Parathyroid adenoma (tissue), 2 donors: ENCODE measurements around the gene PHF12.
"Not testable (repeated sequence)": the region's sequence is repeated elsewhere in the genome, so short reads cannot be mapped to it uniquely, and the experiment has no call there.

Experiments
- H2AFZ ChIP-seq: fragments of 300-600 bp; sonication (generic); one replicate; pipeline ENCODE4 v1.7.0; 2017; ENCODE audit warnings: antibody characterized with exemption, mild to moderate bottlenecking
- H3K27ac ChIP-seq: fragments of 300-600 bp; sonication (generic); one replicate; pipeline ENCODE4 v1.7.0; 2017
- H3K27me3 ChIP-seq: fragments of 300-600 bp; sonication (generic); one replicate; pipeline ENCODE4 v1.7.0; 2017; ENCODE audit warnings: low read length; ENCODE audit not compliant: control insufficient read depth, insufficient read depth
- H3K36me3 ChIP-seq: fragments of 300-600 bp; sonication (generic); one replicate; pipeline ENCODE4 v1.7.0; 2017; ENCODE audit warnings: low read length; ENCODE audit not compliant: control insufficient read depth, insufficient read depth
- H3K4me1 ChIP-seq: fragments of 300-600 bp; sonication (generic); one replicate; pipeline ENCODE4 v1.7.0; 2017; ENCODE audit warnings: control low read depth
- H3K4me2 ChIP-seq: fragments of 300-600 bp; sonication (generic); one replicate; pipeline ENCODE4 v1.7.0; 2017; ENCODE audit warnings: low read length
- H3K4me3 ChIP-seq: fragments of 300-600 bp; sonication (generic); one replicate; pipeline ENCODE4 v1.7.0; 2017; ENCODE audit warnings: low read depth, low read length
- H3K79me2 ChIP-seq: fragments of 300-600 bp; sonication (generic); one replicate; pipeline ENCODE4 v1.7.0; 2017; ENCODE audit warnings: control low read depth
- H3K9ac ChIP-seq: fragments of 300-600 bp; sonication (generic); one replicate; pipeline ENCODE4 v1.7.0; 2017; ENCODE audit warnings: mild to moderate bottlenecking
- H3K9me3 ChIP-seq: fragments of 300-600 bp; sonication (generic); one replicate; pipeline ENCODE4 v1.7.0; 2017; ENCODE audit warnings: low read length; ENCODE audit not compliant: control insufficient read depth
- CTCF ChIP-seq: fragments of 300-600 bp; sonication (generic); IDR thresholded peaks from one replicate; pipeline ENCODE4 v1.7.0; 2017; ENCODE audit warnings: antibody characterized with exemption, mild to moderate bottlenecking
- donor health status: primary hyperparathyroidism.

The PHF12 gene

GRCh38 chr17:28904800-28905199 lies 46.5 kb downstream of the PHF12 start:
- H3K9me3 ChIP-seq = no peaks in the 10 kb centered on the region
- H3K36me3 ChIP-seq = no peaks in the 10 kb centered on the region
- H3K4me3 ChIP-seq = no peak overlapping the region
- no peak overlapping the region for H2AFZ ChIP-seq
- TF ChIP-seq CTCF = no peak
- H3K4me2 ChIP-seq = no peak overlapping the region
- H3K79me2 ChIP-seq = peaks cover 7% of the 10 kb centered on the region
- H3K27me3 ChIP-seq = no peaks in the 10 kb centered on the region
- H3K4me1 ChIP-seq = peaks cover 2% of the 10 kb centered on the region
- no peak overlapping the region for H3K9ac ChIP-seq
- H3K27ac ChIP-seq = no peak overlapping the region

GRCh38 chr17:28903546-28903841 lies 47.8 kb downstream of the PHF12 start:
- not testable (repeated sequence) for H3K27ac ChIP-seq, H3K4me1 ChIP-seq, H3K9ac ChIP-seq, H3K4me3 ChIP-seq, H2AFZ ChIP-seq, H3K36me3 ChIP-seq, H3K79me2 ChIP-seq, H3K4me2 ChIP-seq, H3K9me3 ChIP-seq, H3K27me3 ChIP-seq

- H3K27me3 ChIP-seq = no peaks in the 10 kb centered on the region
- peak within 1 kb of the TSS; percentile 63 for H3K4me3 ChIP-seq
- peak within 1 kb of the TSS; percentile 21 for H3K9ac ChIP-seq
- H2AFZ ChIP-seq = peak within 1 kb of the TSS; percentile 85
- H3K27ac ChIP-seq = peak within 1 kb of the TSS; percentile 72
- H3K9me3 ChIP-seq = no peaks in the 10 kb centered on the region
- TF ChIP-seq CTCF = peak; percentile 90
- peak within 1 kb of the TSS; percentile 84 for H3K4me2 ChIP-seq
- H3K79me2 ChIP-seq = peaks cover 7% of the 10 kb centered on the region
- H3K4me1 ChIP-seq = peaks cover 2% of the 10 kb centered on the region
- no peaks in the 10 kb centered on the region for H3K36me3 ChIP-seq
Observed at GRCh38 chr17:28902819-28903545, 48.3 kb downstream of the PHF12 start, which contains the start of gene DHRS13. DHRS13 (minus strand) TSS chr17:28903079; CDS start chr17:28902944, 135 bp downstream.

- H3K4me2 ChIP-seq = peak overlapping the region; percentile 84
- peaks cover 4% of the 10 kb centered on the region for H3K4me1 ChIP-seq
- no peaks in the 10 kb centered on the region for H3K36me3 ChIP-seq
- peaks cover 7% of the 10 kb centered on the region for H3K79me2 ChIP-seq
- peak overlapping the region; percentile 85 for H2AFZ ChIP-seq
- H3K27ac ChIP-seq = peak overlapping the region; percentile 72
- TF ChIP-seq CTCF = no peak
- no peaks in the 10 kb centered on the region for H3K27me3 ChIP-seq
- H3K4me3 ChIP-seq = peak overlapping the region; percentile 63
- peak overlapping the region; percentile 21 for H3K9ac ChIP-seq
- no peaks in the 10 kb centered on the region for H3K9me3 ChIP-seq
Observed at GRCh38 chr17:28901866-28902818, 49.2 kb downstream of the PHF12 start.

- Histone ChIP-seq H3K4me2 (no peak overlapping the region), H2AFZ (no peak overlapping the region), H3K9ac (no peak overlapping the region), H3K4me1 (peaks cover 4% of the 10 kb centered on the region), H3K36me3 (no peaks in the 10 kb centered on the region), H3K27me3 (no peaks in the 10 kb centered on the region), H3K9me3 (no peaks in the 10 kb centered on the region), H3K79me2 (peaks cover 7% of the 10 kb centered on the region), H3K27ac (no peak overlapping the region), H3K4me3 (no peak overlapping the region)
- TF ChIP-seq CTCF = no peak
Observed at GRCh38 chr17:28900986-28901726, 50.2 kb downstream of the PHF12 start.
